Activated naive CD8-positive, alpha-beta T cell treated with anti-CD3 and anti-CD28 coated beads, Interleukin-2, amount 50 U/mL, for 16 hours (primary cell): Measurements from ENCODE around the gene PKDCC.

ENCODE experiments used
- DNase-seq: peaks from one replicate; pipeline ENCODE4 v3.0.0-alpha.2; 2020; ENCODE audit warnings: low read depth, low spot score

Gene PKDCC

GRCh38 chr2:42086500-42086953 is 38.7 kb downstream of the PKDCC start:
- no peak for DNase-seq

- DNase-seq = no peak
Measured at GRCh38 chr2:42087137-42087856, 39.5 kb downstream of the PKDCC start.

GRCh38 chr2:42087857-42088195 is 40.0 kb downstream of the PKDCC start:
- DNase-seq = no peak

- DNase-seq = no peak
Measured at GRCh38 chr2:42089340-42089925, 41.6 kb downstream of the PKDCC start.

GRCh38 chr2:42090216-42090615 is 42.4 kb downstream of the PKDCC start:
- no peak for DNase-seq

GRCh38 chr2:42091671-42092070 is 43.9 kb downstream of the PKDCC start:
- no peak for DNase-seq

GRCh38 chr2:42092084-42092996 is 44.5 kb downstream of the PKDCC start:
- no peak for DNase-seq

GRCh38 chr2:42094114-42094513 is 46.3 kb downstream of the PKDCC start:
- no peak for DNase-seq

- no peak for DNase-seq
Measured at GRCh38 chr2:42095923-42096408, 48.1 kb downstream of the PKDCC start.

GRCh38 chr2:42096869-42097591 is 49.2 kb downstream of the PKDCC start:
- DNase-seq = no peak

- DNase-seq = no peak
Measured at GRCh38 chr2:42098571-42099437, 51.0 kb downstream of the PKDCC start.

- no peak for DNase-seq
Measured at GRCh38 chr2:42099438-42100173, 51.8 kb downstream of the PKDCC start.

GRCh38 chr2:42100683-42101205 is 52.9 kb downstream of the PKDCC start:
- no peak for DNase-seq

GRCh38 chr2:42101206-42102023 is 53.6 kb downstream of the PKDCC start:
- DNase-seq = no peak

- peak; percentile 69 for DNase-seq
Measured at GRCh38 chr2:42102024-42102590, 54.3 kb downstream of the PKDCC start.

GRCh38 chr2:42102591-42103450 is 55.0 kb downstream of the PKDCC start:
- no peak for DNase-seq

- DNase-seq = no peak
Measured at GRCh38 chr2:42103829-42104228, 56.0 kb downstream of the PKDCC start.

GRCh38 chr2:42104621-42105020 is 56.8 kb downstream of the PKDCC start:
- DNase-seq = no peak
